HG03460 (cell line): ENCODE results near the gene PCDHA9.
"Not testable (repeated sequence)": the region's sequence is repeated elsewhere in the genome, so short reads cannot be mapped to it uniquely, and the experiment has no call there.

Source experiments
- ATAC-seq: cut with Tn5 transposase; IDR thresholded peaks from one replicate; pipeline ENCODE4 v1.9.1; 2021; ENCODE audit not compliant: unreplicated experiment

PCDHA9 gene

DNA sequence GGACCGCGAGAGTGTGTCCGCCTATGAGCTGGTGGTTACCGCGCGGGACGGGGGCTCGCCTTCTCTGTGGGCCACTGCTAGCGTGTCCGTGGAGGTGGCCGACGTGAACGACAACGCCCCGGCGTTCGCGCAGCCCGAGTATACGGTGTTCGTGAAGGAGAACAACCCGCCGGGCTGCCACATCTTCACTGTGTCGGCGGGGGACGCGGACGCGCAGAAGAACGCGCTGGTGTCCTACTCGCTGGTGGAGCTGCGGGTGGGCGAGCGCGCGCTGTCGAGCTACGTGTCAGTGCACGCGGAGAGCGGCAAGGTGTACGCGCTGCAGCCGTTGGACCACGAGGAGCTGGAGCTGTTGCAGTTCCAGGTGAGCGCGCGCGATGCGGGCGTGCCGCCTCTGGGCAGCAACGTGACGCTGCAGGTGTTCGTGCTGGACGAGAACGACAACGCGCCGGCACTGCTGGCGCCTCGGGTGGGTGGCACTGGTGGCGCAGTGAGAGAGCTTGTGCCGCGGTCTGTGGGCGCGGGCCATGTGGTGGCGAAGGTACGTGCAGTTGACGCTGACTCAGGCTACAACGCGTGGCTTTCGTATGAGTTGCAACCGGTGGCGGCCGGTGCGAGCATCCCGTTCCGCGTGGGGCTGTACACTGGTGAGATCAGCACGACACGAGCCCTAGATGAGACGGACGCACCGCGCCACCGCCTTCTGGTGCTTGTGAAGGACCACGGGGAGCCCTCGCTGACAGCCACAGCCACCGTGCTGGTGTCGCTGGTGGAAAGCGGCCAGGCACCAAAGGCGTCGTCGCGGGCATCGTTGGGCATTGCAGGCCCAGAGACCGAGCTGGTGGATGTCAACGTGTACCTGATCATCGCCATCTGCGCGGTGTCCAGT is 12.3 kb upstream of the PCDHA9 start:
- no peak for ATAC-seq

DNA sequence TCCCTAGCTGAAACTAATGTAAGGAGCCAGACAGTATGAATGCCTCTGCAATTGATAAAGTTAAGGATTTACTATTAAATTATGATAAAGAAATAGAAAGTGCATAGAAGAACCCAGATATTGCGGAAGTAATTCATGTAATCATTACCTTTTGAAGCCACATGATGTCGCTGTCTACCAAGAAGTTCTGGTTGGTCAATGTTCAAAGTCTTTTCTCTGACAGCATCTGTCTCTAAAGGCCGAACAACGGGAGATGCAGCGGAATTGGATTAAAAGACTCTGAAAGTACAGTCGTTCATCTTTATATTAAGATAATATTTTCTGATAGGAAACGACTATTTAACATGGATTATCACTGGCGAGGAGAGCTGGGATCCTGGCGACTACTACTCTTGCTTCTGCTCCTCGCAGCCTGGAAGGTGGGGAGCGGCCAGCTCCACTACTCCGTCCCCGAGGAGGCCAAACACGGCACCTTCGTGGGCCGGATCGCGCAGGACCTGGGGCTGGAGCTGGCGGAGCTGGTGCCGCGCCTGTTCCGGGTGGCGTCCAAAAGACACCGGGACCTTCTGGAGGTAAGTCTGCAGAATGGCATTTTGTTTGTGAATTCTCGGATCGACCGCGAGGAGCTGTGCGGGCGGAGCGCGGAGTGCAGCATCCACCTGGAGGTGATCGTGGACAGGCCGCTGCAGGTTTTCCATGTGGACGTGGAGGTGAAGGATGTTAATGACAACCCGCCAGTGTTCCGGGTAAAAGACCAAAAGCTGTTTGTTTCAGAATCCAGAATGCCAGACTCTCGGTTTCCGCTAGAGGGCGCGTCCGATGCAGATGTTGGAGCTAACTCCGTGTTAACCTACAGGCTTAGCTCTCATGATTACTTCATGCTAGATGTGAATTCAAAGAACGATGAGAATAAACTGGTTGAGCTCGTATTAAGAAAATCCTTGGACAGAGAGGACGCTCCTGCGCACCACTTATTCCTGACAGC is 6.9 kb upstream of the PCDHA9 start, which contains the start of gene PCDHA8:
Gene PCDHA8, plus strand, starts transcription at position 210 of the 985 bp plus-strand sequence. Its CDS starts 135 bp downstream, at position 345.
- ATAC-seq, result no peak

DNA sequence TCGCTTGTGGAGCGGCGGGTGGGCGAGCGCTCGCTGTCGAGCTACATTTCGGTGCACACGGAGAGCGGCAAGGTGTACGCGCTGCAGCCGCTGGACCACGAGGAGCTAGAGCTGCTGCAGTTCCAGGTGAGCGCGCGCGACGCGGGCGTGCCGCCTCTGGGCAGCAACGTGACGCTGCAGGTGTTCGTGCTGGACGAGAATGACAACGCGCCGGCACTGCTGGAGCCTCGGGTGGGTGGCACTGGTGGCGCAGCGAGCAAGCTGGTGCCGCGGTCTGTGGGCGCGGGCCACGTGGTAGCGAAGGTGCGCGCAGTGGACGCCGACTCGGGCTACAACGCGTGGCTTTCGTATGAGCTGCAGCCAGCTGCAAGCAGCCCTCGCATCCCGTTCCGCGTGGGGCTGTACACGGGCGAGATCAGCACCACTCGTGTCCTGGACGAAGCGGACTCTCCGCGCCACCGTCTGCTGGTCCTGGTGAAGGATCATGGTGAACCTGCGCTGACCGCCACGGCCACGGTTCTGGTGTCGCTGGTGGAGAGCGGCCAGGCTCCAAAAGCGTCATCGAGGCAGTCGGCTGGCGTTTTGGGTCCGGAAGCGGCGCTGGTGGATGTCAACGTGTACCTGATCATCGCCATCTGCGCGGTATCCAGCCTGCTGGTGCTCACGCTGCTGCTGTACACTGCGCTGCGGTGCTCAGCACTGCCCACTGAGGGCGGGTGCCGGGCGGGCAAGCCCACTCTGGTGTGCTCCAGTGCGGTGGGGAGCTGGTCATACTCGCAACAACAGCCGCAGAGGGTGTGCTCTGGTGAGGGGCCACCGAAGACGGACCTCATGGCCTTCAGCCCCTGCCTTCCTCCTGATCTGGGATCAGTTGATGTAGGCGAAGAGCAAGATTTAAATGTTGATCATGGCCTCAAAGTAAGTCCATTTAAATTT is 5.1 kb upstream of the PCDHA9 start:
- no peak for ATAC-seq

DNA sequence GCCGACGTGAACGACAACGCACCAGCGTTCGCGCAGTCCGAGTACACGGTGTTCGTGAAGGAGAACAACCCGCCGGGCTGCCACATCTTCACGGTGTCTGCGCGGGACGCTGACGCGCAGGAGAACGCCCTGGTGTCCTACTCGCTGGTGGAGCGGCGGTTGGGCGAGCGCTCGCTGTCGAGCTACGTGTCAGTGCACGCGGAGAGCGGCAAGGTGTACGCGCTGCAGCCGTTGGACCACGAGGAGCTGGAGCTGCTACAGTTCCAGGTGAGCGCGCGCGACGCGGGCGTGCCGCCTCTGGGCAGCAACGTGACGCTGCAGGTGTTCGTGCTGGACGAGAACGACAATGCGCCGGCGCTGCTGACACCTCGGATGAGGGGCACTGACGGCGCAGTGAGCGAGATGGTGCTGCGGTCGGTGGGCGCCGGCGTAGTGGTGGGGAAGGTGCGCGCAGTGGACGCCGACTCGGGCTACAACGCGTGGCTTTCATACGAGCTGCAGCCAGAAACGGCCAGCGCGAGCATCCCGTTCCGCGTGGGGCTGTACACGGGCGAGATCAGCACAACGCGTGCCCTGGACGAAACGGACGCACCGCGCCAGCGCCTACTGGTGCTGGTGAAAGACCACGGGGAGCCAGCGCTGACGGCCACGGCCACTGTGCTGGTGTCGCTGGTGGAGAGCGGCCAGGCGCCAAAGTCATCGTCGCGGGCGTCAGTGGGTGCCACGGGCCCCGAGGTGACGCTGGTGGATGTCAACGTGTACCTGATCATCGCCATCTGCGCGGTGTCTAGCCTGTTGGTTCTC is 1.9 kb downstream of the PCDHA9 start:
- not testable (repeated sequence) for ATAC-seq

DNA sequence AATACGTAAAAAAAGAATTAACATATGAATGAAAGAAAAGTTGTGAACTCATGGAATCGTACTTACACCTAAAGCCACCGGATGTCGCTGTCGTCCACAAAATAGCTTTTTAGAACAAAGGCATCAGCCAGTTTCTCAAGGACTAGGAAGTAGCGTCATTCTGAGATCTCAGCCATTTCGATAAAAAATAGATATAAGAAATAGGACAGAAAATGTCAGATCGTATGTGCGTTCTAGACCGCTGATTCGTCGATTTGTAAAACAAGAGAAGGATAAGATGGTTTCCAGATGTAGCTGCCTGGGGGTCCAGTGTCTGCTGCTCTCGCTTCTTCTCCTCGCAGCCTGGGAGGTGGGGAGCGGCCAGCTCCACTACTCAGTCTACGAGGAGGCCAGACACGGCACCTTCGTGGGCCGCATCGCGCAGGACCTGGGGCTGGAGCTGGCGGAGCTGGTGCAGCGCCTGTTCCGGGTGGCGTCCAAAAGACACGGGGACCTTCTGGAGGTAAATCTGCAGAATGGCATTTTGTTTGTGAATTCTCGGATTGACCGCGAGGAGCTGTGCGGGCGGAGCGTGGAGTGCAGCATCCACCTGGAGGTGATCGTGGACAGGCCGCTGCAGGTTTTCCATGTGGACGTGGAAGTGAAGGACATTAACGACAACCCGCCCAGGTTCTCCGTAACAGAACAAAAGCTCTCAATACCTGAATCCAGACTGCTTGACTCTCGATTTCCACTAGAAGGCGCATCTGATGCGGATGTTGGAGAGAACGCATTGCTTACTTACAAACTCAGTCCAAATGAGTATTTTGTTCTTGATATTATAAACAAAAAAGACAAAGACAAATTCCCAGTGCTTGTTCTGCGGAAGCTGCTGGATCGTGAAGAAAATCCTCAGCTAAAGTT is 7.8 kb downstream of the PCDHA9 start, which contains the start of gene PCDHA10:
Gene PCDHA10, plus strand, starts transcription at position 126 of the 903 bp plus-strand sequence. Its CDS starts 152 bp downstream, at position 278.
- ATAC-seq, result no peak

DNA sequence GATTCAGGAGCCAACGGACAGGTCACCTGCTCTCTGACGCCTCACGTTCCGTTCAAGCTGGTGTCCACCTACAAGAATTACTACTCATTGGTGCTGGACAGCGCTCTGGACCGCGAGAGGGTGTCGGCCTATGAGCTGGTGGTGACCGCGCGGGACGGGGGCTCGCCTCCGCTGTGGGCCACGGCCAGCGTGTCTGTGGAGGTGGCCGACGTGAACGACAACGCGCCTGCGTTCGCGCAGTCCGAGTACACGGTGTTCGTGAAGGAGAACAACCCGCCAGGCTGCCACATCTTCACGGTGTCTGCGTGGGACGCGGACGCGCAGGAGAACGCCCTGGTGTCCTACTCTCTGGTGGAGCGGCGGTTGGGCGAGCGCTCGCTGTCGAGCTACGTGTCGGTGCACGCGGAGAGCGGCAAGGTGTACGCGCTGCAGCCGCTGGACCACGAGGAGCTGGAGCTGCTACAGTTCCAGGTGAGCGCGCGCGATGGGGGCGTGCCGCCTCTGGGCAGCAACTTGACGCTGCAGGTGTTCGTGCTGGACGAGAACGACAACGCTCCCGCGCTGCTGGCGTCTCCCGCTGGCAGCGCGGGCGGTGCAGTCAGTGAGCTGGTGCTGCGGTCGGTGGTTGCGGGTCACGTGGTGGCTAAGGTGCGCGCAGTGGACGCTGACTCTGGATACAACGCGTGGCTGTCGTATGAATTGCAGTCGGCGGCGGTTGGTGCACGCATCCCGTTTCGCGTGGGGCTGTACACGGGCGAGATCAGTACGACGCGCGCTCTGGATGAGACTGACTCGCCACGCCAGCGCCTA is 9.2 kb downstream of the PCDHA9 start:
- no peak for ATAC-seq

DNA sequence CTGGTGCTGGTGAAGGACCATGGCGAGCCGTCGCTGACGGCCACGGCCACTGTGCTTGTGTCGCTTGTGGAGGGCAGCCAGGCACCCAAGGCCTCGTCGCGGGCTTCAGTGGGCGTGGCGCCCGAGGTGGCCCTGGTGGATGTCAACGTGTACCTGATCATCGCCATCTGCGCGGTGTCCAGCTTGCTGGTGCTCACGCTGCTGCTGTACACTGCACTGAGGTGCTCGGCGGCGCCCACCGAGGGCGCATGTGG is 9.7 kb downstream of the PCDHA9 start:
- no peak for ATAC-seq

DNA sequence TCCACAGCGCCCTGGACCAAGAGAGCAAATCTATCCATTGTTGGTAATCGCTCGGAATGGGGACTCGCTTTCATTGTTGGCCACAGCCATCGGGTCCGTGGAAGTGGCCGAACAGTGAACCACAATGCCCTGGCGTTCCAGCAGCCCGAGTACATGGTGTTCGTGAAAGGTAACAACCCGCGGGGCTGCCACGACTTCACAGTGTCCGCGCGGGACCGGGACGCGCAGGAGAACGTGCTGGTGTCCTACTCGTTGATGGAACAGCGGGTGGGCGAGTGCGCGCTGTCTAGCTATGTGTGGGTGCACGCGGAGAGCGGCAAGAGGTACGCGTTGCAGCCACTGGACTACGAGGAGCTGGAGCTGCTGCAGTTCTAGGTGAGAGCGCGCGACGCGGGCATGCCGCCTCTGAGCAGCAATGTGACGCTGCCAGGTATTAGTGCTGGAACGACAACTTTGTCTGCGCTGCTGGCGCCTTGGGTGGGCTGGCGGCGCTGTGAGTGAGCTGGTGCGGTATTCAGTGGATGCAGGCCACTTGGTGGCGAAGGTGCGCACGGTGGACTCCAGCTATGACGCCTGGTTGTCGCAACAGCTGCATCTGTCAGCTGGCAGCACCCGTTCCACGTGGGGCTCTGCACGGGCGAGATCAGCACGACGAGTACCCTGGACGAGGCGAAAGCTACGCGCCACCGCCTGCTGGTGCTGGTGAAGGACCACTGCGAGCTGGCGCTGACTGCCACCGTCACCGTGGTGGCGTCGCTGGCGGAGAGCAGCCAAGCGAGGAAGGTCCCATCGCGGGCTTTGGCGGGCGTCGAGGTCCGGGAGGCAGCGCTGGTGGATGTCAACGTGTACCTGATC is 14.5 kb downstream of the PCDHA9 start:
- ATAC-seq, result no peak

DNA sequence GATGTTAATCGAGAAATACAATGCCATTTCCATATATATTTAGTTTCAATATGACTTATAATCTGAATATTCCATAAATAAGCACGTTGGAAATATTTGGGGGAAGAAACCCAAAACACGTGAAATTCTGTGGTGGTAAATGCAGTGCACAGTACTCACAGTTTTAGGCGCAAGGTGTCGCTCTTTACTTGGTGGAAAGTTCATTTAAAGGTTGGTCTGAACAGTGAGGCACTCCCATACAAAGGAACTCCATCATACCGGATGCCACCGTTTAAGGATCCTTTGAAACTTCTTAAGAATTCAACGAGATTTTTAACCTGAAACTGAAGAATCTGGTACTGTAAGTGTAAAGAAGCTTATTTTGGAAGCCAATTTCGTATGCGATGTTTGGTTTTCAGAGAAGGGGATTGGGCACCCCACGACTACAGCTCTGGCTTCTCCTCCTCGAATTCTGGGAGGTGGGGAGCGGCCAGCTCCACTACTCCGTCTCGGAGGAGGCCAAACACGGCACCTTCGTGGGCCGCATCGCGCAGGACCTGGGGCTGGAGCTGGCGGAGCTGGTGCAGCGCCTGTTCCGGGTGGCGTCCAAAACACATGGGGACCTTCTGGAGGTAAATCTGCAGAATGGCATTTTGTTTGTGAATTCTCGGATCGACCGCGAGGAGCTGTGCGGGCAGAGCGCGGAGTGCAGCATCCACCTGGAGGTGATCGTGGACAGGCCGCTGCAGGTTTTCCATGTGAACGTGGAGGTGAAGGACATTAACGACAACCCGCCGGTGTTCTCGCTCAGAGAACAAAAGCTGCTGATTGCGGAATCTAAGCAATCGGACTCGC is 20.8 kb downstream of the PCDHA9 start, which contains the start of gene PCDHA11:
Gene PCDHA11, plus strand, starts transcription at position 237 of the 834 bp plus-strand sequence. Its CDS starts 147 bp downstream, at position 384.
- ATAC-seq, result no peak

DNA sequence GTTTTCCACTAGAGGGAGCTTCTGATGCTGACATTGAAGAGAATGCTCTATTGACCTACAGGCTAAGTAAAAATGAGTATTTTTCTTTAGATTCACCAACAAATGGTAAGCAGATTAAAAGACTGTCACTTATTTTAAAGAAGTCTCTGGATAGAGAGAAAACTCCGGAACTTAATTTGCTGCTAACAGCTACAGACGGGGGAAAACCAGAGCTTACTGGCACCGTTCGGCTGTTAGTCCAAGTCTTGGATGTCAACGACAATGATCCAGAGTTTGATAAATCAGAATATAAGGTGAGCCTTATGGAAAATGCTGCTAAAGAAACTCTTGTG is 21.3 kb downstream of the PCDHA9 start:
- ATAC-seq, result no peak

DNA sequence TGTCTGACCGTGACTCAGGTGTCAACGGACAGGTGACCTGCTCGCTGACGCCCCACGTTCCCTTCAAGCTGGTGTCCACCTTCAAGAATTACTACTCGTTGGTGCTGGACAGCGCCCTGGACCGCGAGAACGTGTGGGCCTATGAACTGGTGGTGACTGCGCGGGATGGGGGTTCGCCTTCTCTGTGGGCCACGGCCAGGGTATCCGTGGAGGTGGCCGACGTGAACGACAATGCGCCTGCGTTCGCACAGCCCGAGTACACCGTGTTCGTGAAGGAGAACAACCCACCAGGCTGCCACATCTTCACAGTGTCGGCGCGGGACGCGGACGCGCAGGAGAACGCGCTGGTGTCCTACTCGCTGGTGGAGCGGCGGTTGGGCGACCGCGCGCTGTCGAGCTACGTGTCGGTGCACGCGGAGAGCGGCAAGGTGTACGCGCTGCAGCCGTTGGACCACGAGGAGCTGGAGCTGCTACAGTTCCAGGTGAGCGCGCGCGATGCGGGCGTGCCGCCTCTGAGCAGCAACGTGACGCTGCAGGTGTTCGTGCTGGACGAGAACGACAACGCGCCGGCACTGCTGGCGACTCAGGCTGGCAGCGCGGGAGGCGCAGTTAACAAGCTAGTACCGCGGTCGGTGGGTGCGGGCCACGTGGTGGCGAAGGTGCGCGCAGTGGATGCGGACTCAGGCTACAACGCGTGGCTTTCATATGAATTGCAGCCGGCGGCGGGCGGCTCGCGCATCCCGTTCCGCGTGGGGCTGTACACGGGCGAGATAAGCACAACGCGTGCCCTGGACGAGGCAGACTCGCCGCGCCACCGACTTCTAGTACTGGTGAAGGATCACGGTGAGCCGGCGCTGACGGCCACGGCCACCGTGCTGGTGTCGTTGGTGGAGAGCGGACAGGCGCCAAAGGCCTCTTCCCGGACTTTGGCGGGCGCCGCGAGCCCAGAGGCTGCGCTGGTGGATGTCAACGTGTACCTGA is 22.3 kb downstream of the PCDHA9 start:
- ATAC-seq, result no peak

DNA sequence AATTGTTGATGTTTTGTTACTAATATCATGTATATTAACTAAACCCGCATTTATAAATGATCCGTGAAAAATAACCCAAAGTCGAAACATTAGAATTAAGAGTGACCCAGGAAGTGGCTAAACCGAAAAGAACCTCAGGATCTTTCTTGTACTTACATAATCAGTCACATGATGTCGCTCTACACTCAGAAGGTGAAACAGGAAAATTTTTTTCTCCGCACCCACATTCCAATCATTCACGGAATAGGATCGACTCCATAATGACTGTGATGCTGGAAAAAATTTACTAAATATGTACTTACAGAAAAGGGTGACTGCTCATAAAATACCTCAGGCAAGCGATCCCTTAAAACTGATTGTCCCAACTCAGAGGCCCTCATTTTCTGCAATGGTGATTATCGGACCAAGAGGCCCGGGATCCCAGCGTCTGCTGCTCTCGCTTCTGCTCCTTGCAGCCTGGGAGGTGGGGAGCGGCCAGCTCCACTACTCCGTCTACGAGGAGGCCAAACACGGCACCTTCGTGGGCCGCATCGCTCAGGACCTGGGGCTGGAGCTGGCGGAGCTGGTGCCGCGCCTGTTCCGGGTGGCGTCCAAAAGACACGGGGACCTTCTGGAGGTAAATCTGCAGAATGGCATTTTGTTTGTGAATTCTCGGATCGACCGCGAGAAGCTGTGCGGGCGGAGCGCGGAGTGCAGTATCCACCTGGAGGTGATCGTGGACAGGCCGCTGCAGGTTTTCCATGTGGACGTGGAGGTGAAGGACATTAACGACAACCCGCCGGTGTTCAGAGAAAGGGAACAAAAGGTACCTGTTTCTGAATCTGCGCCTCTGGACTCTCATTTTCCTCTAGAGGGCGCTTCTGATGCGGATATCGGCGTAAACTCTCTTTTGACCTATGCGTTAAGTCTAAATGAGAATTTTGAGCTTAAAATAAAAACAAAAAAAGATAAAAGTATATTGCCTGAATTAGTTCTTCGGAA is 27.2 kb downstream of the PCDHA9 start, which contains the start of gene PCDHA12:
Gene PCDHA12, plus strand, starts transcription at position 224 of the 981 bp plus-strand sequence. Its CDS starts 165 bp downstream, at position 389.
- no peak for ATAC-seq

DNA sequence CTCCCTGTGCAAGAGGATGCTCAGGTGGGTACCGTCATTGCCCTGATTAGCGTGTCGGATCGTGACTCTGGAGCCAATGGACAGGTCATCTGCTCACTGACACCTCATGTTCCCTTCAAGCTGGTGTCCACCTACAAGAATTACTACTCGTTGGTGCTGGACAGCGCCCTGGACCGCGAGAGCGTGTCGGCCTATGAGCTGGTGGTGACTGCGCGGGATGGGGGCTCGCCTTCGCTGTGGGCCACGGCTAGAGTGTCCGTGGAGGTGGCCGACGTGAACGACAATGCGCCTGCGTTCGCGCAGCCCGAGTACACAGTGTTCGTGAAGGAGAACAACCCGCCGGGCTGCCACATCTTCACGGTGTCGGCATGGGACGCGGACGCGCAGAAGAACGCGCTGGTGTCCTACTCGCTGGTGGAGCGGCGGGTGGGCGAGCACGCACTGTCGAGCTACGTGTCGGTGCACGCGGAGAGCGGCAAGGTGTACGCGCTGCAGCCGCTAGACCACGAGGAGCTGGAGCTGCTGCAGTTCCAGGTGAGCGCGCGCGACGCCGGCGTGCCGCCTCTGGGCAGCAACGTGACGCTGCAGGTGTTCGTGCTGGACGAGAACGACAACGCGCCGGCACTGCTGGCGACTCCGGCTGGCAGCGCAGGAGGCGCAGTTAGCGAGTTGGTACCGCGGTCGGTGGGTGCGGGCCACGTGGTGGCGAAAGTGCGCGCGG is 28.5 kb downstream of the PCDHA9 start:
- not testable (repeated sequence) for ATAC-seq
